NCI-H2171 (cell line): ENCODE data around the gene LARP1B.
"Not testable (repeated sequence)": the region's sequence is repeated elsewhere in the genome, so short reads cannot be mapped to it uniquely, and the experiment has no call there.

Source experiments
- DNase-seq: peaks from one replicate; lab custom pipeline; 2025; lab: John Stamatoyannopoulos, UW

Gene LARP1B

GRCh38 chr4:128060699-128061565 lies at the start of gene LARP1B:
LARP1B (plus strand) TSS chr4:128061312; CDS start chr4:128074952, 13,640 bp downstream.
- DNase-seq = peak; percentile 83

- no peak for DNase-seq
Measured at GRCh38 chr4:128025319-128025718, 35.8 kb upstream of the LARP1B start.

GRCh38 chr4:128029907-128030306 lies 31.2 kb upstream of the LARP1B start:
- no peak for DNase-seq

GRCh38 chr4:128031756-128032384 lies 29.2 kb upstream of the LARP1B start:
- DNase-seq = no peak

- DNase-seq = no peak
Measured at GRCh38 chr4:128039568-128039967, 21.5 kb upstream of the LARP1B start.

- not testable (repeated sequence) for DNase-seq
Measured at GRCh38 chr4:128047019-128047418, 14.1 kb upstream of the LARP1B start.

- not testable (repeated sequence) for DNase-seq
Measured at GRCh38 chr4:128047514-128047913, 13.6 kb upstream of the LARP1B start.

GRCh38 chr4:128051229-128051628 lies 9.9 kb upstream of the LARP1B start:
- DNase-seq = not testable (repeated sequence)

GRCh38 chr4:128054907-128055306 lies 6.2 kb upstream of the LARP1B start:
- DNase-seq = not testable (repeated sequence)

GRCh38 chr4:128055441-128056206 lies 5.5 kb upstream of the LARP1B start:
- not testable (repeated sequence) for DNase-seq

GRCh38 chr4:128056396-128056795 lies 4.7 kb upstream of the LARP1B start:
- DNase-seq = no peak

GRCh38 chr4:128060121-128060698 lies 902 bp upstream of the LARP1B start:
- no peak for DNase-seq

GRCh38 chr4:128061566-128062536 lies 739 bp downstream of the LARP1B start:
- DNase-seq = peak; percentile 60

- not testable (repeated sequence) for DNase-seq
Measured at GRCh38 chr4:128066453-128066820, 5.3 kb downstream of the LARP1B start.

GRCh38 chr4:128068918-128069317 lies 7.8 kb downstream of the LARP1B start:
- no peak for DNase-seq

GRCh38 chr4:128076464-128076863 lies 15.4 kb downstream of the LARP1B start:
- no peak for DNase-seq

GRCh38 chr4:128095293-128095692 lies 34.2 kb downstream of the LARP1B start:
- not testable (repeated sequence) for DNase-seq

- no peak for DNase-seq
Measured at GRCh38 chr4:128107766-128108165, 46.7 kb downstream of the LARP1B start.

- DNase-seq = no peak
Measured at GRCh38 chr4:128123036-128123435, 61.9 kb downstream of the LARP1B start.

GRCh38 chr4:128130621-128131020 lies 69.5 kb downstream of the LARP1B start:
- no peak for DNase-seq

- DNase-seq = no peak
Measured at GRCh38 chr4:128134925-128135324, 73.8 kb downstream of the LARP1B start.
